H9 (cell line): Measurements from ENCODE around the gene POLE3. TPM values are rescaled to one million over a fixed set of nuclear protein-coding genes. Genes with fewer than 3 reads are reported as not detected.

ENCODE experiments used
- DNase-seq: peaks from one replicate; pipeline ENCODE4 v3.0.0-alpha.2; 2017
- H2AFZ ChIP-seq: one replicate; pipeline ENCODE4 v1.6.1; 2013; ENCODE audit warnings: mild to moderate bottlenecking, low read length, control low read depth, moderate library complexity
- H2AK5ac ChIP-seq: 2 replicates; pipeline ENCODE4 v1.6.1; 2013; ENCODE audit warnings: low read length, control low read depth, mixed read lengths; ENCODE audit not compliant: insufficient read length
- H2BK120ac ChIP-seq: one replicate; pipeline ENCODE4 v1.6.1; 2013; ENCODE audit warnings: low read depth, mild to moderate bottlenecking, low read length, control low read depth, inconsistent platforms; ENCODE audit not compliant: poor library complexity, severe bottlenecking
- H2BK12ac ChIP-seq: 2 replicates; pipeline ENCODE4 v1.6.1; 2013; ENCODE audit warnings: low read length, control low read depth, mixed read lengths, low read depth; ENCODE audit not compliant: insufficient read length
- H2BK15ac ChIP-seq: 2 replicates; pipeline ENCODE4 v1.6.1; 2013; ENCODE audit warnings: low read depth, low read length, control low read depth
- H2BK20ac ChIP-seq: one replicate; pipeline ENCODE4 v1.6.1; 2013; ENCODE audit warnings: low read depth, mild to moderate bottlenecking, low read length, control low read depth, inconsistent platforms; ENCODE audit not compliant: poor library complexity, severe bottlenecking
- H2BK5ac ChIP-seq: 2 replicates; pipeline ENCODE4 v1.6.1; 2013; ENCODE audit warnings: low read length, control low read depth, mixed read lengths; ENCODE audit not compliant: insufficient read length
- H3K14ac ChIP-seq: 2 replicates; pipeline ENCODE4 v1.6.1; 2013; ENCODE audit warnings: low read length, control low read depth; ENCODE audit not compliant: insufficient read depth
- H3K18ac ChIP-seq: 2 replicates; pipeline ENCODE4 v1.6.1; 2013; ENCODE audit warnings: low read depth, mild to moderate bottlenecking, mixed read lengths, low read length, control low read depth; ENCODE audit not compliant: insufficient read length
- H3K23ac ChIP-seq: 2 replicates; pipeline ENCODE4 v1.6.1; 2013; ENCODE audit warnings: low read length, control low read depth, mixed read lengths, low read depth; ENCODE audit not compliant: insufficient read length
- H3K23me2 ChIP-seq: 2 replicates; pipeline ENCODE4 v1.6.1; 2013; ENCODE audit warnings: low read depth, mild to moderate bottlenecking, mixed read lengths, low read length, control low read depth; ENCODE audit not compliant: insufficient read length, poor library complexity, severe bottlenecking
- H3K27ac ChIP-seq: 2 replicates; pipeline ENCODE4 v1.5.1; 2013; ENCODE audit warnings: low read length, control low read depth, mixed read lengths, low read depth; ENCODE audit not compliant: insufficient read length
- H3K27me3 ChIP-seq: 2 replicates; pipeline ENCODE4 v1.6.1; 2013; ENCODE audit warnings: low read length, control low read depth, inconsistent platforms; ENCODE audit not compliant: insufficient read depth
- H3K4ac ChIP-seq: 2 replicates; pipeline ENCODE4 v1.6.1; 2013; ENCODE audit warnings: low read depth, mild to moderate bottlenecking, control low read depth, inconsistent platforms, low read length, moderate library complexity
- H3K4me1 ChIP-seq: 2 replicates; pipeline ENCODE4 v1.6.1; 2013; ENCODE audit warnings: low read length, control low read depth, inconsistent platforms; ENCODE audit not compliant: insufficient read depth
- H3K4me2 ChIP-seq: 2 replicates; pipeline ENCODE4 v1.6.1; 2013; ENCODE audit warnings: low read length, control low read depth, mixed read lengths; ENCODE audit not compliant: insufficient read length, insufficient read depth
- H3K56ac ChIP-seq: 2 replicates; pipeline ENCODE4 v1.6.1; 2013; ENCODE audit warnings: low read depth, mild to moderate bottlenecking, mixed read lengths, low read length, control low read depth; ENCODE audit not compliant: insufficient read length
- H3K79me1 ChIP-seq: 2 replicates; pipeline ENCODE4 v1.6.1; 2013; ENCODE audit warnings: low read depth, mild to moderate bottlenecking, moderate library complexity, low read length, control low read depth, inconsistent platforms; ENCODE audit not compliant: insufficient read depth, poor library complexity, severe bottlenecking
- H3K79me2 ChIP-seq: 2 replicates; pipeline ENCODE4 v1.6.1; 2013; ENCODE audit warnings: low read length, control low read depth, inconsistent platforms; ENCODE audit not compliant: insufficient read depth
- H3K9ac ChIP-seq: 2 replicates; pipeline ENCODE4 v1.6.1; 2013; ENCODE audit warnings: low read length, control low read depth, mixed read lengths; ENCODE audit not compliant: insufficient read length; ENCODE audit errors: extremely low read depth
- H3K9me3 ChIP-seq: one replicate; pipeline ENCODE4 v1.6.1; 2013; ENCODE audit warnings: low read depth, low read length, inconsistent platforms; ENCODE audit not compliant: control insufficient read depth
- H3T11ph ChIP-seq: one replicate; pipeline ENCODE4 v1.6.1; 2013; ENCODE audit warnings: mild to moderate bottlenecking, low read length, control low read depth, inconsistent platforms
- H4K20me1 ChIP-seq: one replicate; pipeline ENCODE4 v1.6.1; 2013; ENCODE audit not compliant: control insufficient read depth, insufficient read length, insufficient read depth
- H4K5ac ChIP-seq: 2 replicates; pipeline ENCODE4 v1.6.1; 2013; ENCODE audit warnings: low read depth, mild to moderate bottlenecking, mixed read lengths, low read length, control low read depth; ENCODE audit not compliant: insufficient read length
- H4K8ac ChIP-seq: replicated peaks from 2 replicates; pipeline ENCODE4 v1.6.1; 2013; ENCODE audit warnings: low read length, control low read depth, mixed read lengths, low read depth; ENCODE audit not compliant: insufficient read length
- H4K91ac ChIP-seq: 2 replicates; pipeline ENCODE4 v1.6.1; 2013; ENCODE audit warnings: low read depth, mild to moderate bottlenecking, moderate library complexity, mixed read lengths, low read length, control low read depth; ENCODE audit not compliant: insufficient read length
- H3K27ac Mint-ChIP-seq, 3 experiments: 2 replicates in 2 of 3; 3 replicates in 1 of 3; pipeline ENCODE4 v1.8.0; 2020 to 2021; ENCODE audit warnings: mixed read lengths in 3 of 3, mild to moderate bottlenecking in 1 of 3, moderate library complexity in 1 of 3
- H3K27me3 Mint-ChIP-seq: 2 replicates; pipeline ENCODE4 v1.8.0; 2021; ENCODE audit warnings: low read depth, mild to moderate bottlenecking, moderate library complexity, mixed read lengths
- H3K36me3 Mint-ChIP-seq, 3 experiments: 2 replicates in 2 of 3; 3 replicates in 1 of 3; pipeline ENCODE4 v1.8.0; 2020 to 2021; ENCODE audit warnings: low read depth in 3 of 3, mixed read lengths in 3 of 3; ENCODE audit not compliant: insufficient read depth in 1 of 3
- H3K4me1 Mint-ChIP-seq, 2 experiments: 2 replicates each; pipeline ENCODE4 v1.8.0; 2020; ENCODE audit warnings: mixed read lengths in 2 of 2
- H3K4me3 Mint-ChIP-seq, 2 experiments: 2 replicates in 1 of 2; 3 replicates in 1 of 2; pipeline ENCODE4 v1.8.0; 2020 to 2021; ENCODE audit warnings: mild to moderate bottlenecking in 2 of 2, mixed read lengths in 2 of 2, moderate library complexity in 1 of 2
- H3K9me3 Mint-ChIP-seq, 2 experiments: 2 replicates in 1 of 2; 3 replicates in 1 of 2; pipeline ENCODE4 v1.8.0; 2020; ENCODE audit warnings: mild to moderate bottlenecking in 2 of 2, mixed read lengths in 2 of 2, moderate library complexity in 1 of 2
- CTCF ChIP-seq: fragments of 200-600 bp; sonication (generic); conservative IDR thresholded peaks from 3 replicates; pipeline ENCODE4 v1.8.0; 2021; ENCODE audit warnings: antibody characterized with exemption, mild to moderate bottlenecking
- WGBS: extraction: QIAGEN DNeasy Blood & Tissue Kit; methylation state at CpG from one replicate; pipeline ENCODE4 v1.1.7; 2013; ENCODE audit warnings: missing lambda C conversion rate, low lambda C conversion rate, mixed read lengths; ENCODE audit not compliant: insufficient read length; ENCODE audit errors: extremely low coverage; 5-methylcytosine and 5-hydroxymethylcytosine counted together
- total RNA-seq: library from RNA; stranded (reverse); gene quantifications from 2 replicates; pipeline ENCODE4 v1.2.1, GENCODE V29; 2021

The POLE3 gene
- total RNA-seq, 1 experiment from 2014 or later: 82.4 TPM

GRCh38 chr9:113425072-113425471 is 14.6 kb upstream of the POLE3 start:
- Histone ChIP-seq H4K5ac (no peak overlapping the region), H3K23ac (no peak overlapping the region), H2BK15ac (no peak overlapping the region), H4K20me1 (no peaks in the 10 kb centered on the region), H3K9me3 (no peaks in the 10 kb centered on the region), H3T11ph (no peak overlapping the region), H2BK5ac (no peak overlapping the region), H3K79me1 (no peaks in the 10 kb centered on the region), H3K4ac (no peak overlapping the region), H4K91ac (no peak overlapping the region), H4K8ac (no peak overlapping the region), H3K56ac (no peak overlapping the region), H3K9ac (no peak overlapping the region), H3K23me2 (no peaks in the 10 kb centered on the region), H2AK5ac (no peak overlapping the region), H3K27ac (no peak overlapping the region), H2AFZ (no peak overlapping the region), H3K18ac (no peak overlapping the region), H2BK120ac (no peak overlapping the region), H3K27me3 (no peaks in the 10 kb centered on the region; the same call in 1 of the 2 replicates), H3K14ac (peak overlapping the region; percentile 32; the same call in 1 of the 2 replicates), H3K4me2 (no peak overlapping the region), H2BK20ac (no peak overlapping the region), H2BK12ac (no peak overlapping the region), H3K4me1 (no peaks in the 10 kb centered on the region; the same call in 1 of the 2 replicates), H3K79me2 (no peaks in the 10 kb centered on the region)
- Mint-ChIP-seq H3K36me3 (no peaks in the 10 kb centered on the region), H3K9me3 (no peaks in the 10 kb centered on the region), H3K4me3 (peak overlapping the region in 1 of 2 experiments; percentile 33; a peak in 1 of 5 replicates), H3K27me3 (peaks cover 4% of the 10 kb centered on the region; the same call in 1 of the 2 replicates), H3K27ac (peak overlapping the region in 2 of 3 experiments; percentile 83 to 88; a peak in 4 of 7 replicates), H3K4me1 (peaks cover 11 to 12% of the 10 kb centered on the region in 2 experiments)
- DNase-seq: no peak
- no peak for TF ChIP-seq CTCF
- WGBS: no CpG with 5 or more reads among the region's 2 CpGs
